HL-60 (cell line): ENCODE measurements around the gene MRAP2.

Experiments
- GABPA ChIP-seq: IDR thresholded peaks from 2 replicates; pipeline ENCODE4 v1.6.1; 2012; ENCODE audit warnings: low read depth
- POLR2AphosphoS5 ChIP-seq: IDR thresholded peaks from 2 replicates; pipeline ENCODE4 v1.6.1; 2012; ENCODE audit warnings: low read depth
- SPI1 ChIP-seq: IDR thresholded peaks from 2 replicates; pipeline ENCODE4 v1.6.1; 2012; ENCODE audit warnings: low read depth, mild to moderate bottlenecking, borderline replicate concordance
- TF ChIP-seq, protein P1 (sequence below): IDR thresholded peaks from one replicate; pipeline ENCODE4 v1.5.1; 2011; ENCODE audit warnings: low read length, control low read depth, inconsistent platforms; ENCODE audit not compliant: insufficient read depth
- TF ChIP-seq, protein P2 (sequence below): IDR thresholded peaks from 2 replicates; pipeline ENCODE4 v1.6.1; 2012; ENCODE audit warnings: low read depth; ENCODE audit not compliant: insufficient replicate concordance

DNA sequence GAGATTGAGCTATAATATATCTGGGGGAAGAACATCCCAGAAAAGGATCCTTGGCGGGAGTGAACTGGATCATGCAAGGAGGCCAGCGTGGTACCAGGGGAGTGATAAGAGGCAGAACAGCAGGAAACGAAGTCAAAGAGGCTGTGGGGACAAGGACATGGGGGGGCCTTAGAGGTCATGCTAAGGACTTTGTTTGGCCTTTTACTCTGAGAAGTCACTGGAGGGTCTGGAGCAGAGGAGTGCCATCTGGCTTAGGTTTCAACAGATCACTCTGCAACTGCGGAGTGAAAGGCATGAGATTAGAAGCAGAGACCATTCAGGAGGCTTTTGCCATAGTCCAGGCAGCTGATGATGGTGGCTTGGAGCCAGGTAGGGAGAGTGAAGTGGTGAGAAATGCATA lies 24.3 kb downstream of the MRAP2 start:
- no peak for TF ChIP-seq GABPA
- TF ChIP-seq POLR2AphosphoS5: no peak
- TF ChIP-seq, protein P1, sequence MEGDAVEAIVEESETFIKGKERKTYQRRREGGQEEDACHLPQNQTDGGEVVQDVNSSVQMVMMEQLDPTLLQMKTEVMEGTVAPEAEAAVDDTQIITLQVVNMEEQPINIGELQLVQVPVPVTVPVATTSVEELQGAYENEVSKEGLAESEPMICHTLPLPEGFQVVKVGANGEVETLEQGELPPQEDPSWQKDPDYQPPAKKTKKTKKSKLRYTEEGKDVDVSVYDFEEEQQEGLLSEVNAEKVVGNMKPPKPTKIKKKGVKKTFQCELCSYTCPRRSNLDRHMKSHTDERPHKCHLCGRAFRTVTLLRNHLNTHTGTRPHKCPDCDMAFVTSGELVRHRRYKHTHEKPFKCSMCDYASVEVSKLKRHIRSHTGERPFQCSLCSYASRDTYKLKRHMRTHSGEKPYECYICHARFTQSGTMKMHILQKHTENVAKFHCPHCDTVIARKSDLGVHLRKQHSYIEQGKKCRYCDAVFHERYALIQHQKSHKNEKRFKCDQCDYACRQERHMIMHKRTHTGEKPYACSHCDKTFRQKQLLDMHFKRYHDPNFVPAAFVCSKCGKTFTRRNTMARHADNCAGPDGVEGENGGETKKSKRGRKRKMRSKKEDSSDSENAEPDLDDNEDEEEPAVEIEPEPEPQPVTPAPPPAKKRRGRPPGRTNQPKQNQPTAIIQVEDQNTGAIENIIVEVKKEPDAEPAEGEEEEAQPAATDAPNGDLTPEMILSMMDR: no peak
- TF ChIP-seq SPI1: no peak
- TF ChIP-seq, protein P2, sequence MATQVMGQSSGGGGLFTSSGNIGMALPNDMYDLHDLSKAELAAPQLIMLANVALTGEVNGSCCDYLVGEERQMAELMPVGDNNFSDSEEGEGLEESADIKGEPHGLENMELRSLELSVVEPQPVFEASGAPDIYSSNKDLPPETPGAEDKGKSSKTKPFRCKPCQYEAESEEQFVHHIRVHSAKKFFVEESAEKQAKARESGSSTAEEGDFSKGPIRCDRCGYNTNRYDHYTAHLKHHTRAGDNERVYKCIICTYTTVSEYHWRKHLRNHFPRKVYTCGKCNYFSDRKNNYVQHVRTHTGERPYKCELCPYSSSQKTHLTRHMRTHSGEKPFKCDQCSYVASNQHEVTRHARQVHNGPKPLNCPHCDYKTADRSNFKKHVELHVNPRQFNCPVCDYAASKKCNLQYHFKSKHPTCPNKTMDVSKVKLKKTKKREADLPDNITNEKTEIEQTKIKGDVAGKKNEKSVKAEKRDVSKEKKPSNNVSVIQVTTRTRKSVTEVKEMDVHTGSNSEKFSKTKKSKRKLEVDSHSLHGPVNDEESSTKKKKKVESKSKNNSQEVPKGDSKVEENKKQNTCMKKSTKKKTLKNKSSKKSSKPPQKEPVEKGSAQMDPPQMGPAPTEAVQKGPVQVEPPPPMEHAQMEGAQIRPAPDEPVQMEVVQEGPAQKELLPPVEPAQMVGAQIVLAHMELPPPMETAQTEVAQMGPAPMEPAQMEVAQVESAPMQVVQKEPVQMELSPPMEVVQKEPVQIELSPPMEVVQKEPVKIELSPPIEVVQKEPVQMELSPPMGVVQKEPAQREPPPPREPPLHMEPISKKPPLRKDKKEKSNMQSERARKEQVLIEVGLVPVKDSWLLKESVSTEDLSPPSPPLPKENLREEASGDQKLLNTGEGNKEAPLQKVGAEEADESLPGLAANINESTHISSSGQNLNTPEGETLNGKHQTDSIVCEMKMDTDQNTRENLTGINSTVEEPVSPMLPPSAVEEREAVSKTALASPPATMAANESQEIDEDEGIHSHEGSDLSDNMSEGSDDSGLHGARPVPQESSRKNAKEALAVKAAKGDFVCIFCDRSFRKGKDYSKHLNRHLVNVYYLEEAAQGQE: no peak
